ENCODE results near the gene RTN4R.
"Not testable (repeated sequence)": the region's sequence is repeated elsewhere in the genome, so short reads cannot be mapped to it uniquely, and the experiment has no call there.

RTN4R gene

DNA sequence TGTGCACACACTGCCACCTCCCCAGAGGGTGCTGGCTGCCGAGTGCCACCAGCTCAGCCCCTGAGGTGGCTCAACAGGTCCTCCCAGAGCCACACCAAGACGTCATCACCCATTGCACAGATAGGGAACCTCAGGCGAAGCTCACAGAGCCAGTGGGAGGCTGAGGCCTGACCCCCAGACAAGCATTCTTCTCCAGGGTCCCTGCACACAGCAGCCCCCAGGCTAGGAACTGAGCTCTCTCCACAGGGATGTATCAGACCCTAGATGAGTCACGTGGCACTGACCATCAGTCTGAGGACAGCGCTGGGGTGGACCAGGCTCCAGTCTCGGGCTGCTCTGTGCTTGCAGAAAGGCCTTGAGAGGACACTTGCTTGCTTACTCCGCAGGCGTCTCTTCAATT lies 1.6 kb upstream of the RTN4R start:
- DNase-seq: not testable (repeated sequence)

DNA sequence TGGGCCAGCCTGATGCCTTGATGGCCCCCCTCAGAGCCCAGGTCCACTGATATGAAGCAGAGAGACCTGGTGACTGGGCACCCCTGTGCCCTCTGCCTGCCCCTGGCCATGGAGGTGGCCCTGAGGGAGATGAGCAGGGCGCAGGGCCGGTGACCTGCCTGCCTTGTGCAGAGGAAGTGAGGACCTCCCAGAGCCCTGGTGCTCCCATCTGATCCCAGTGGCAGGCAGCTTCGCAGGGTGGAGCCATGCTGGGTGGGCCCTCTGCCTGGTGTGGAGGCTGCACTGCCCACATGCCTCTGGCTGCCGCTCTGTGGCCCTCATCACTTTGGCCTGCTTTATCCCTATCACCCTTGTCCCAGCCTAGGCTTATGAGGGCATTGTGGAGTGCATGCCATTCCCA lies 1.1 kb upstream of the RTN4R start:
- not testable (repeated sequence) for DNase-seq

DNA sequence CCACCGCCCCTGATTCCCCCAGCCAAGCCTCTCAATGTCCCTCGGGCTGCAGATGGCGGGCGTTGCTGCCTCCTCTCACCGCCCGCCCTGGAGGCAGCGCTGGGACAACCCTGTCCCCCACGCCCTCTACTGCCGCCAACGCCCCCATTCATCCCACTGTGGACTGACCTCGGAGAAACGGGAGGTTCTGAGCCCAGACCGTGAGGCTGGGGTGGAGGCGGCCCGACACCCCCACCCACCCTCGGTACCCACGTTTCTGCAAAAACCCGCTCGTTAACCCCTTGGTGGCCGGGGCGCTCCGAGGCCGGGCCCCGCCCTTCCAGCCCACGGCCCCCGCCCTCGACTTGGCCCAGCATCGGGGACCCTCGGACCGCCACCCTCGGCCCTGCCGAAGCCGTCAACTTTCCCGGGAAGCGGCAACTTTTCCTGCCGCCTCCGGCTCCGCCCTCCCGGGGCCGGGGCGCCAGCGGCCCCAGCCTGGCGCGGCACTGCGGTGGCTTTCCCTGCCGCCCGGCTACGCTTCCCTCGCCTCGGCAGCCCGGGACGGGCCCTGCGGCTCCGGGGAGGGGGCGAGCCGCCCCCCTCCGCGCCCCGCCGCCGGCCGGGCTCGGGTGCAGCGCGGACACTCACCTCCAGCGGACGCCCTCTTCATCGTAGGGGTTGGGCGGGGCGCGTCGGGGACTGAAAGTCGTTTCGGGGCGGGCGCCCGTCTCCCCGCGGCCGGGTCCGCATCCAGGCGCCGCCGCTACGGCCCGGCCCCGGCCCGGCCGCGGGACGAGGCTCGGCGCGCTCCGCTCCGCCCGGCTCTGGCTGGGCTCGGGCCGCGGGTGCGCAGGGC lies 458 bp downstream of the RTN4R start:
- DNase-seq: no peak

DNA sequence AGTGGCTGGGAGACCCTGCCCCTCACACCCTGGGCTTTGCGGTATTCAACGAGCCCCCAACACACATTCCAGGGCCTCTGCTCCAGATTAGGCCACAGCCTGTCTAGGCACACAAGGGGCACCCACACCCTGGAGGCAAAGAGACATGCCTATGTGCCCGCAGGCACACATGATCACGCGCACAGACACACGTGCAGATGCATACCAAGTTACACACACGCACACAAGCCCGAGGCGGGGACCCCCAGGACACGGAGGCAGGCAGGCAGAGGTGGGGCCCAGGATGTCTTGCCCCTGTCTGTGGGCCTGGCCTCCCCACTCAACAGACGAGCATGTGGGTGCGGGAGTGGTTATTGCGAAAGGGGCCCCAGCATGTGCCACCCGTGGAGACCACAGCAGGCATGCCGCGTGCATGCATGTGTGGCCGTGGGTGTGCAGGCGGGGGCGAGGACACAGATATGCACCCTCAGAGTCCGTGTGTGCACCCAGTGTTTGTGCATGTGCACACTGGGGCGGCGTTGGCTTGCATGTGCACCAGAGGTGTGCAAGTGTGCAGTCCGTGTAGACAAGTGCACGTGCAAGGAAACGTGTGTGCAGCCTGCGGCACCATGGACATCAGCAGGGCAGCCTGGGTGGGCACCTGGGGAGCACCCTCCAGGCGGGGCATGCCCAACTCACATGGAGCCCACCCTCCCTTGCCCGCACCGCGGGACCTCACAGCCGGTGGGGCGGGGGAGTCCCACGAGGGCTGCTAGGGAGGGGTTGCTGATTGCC lies 1.3 kb downstream of the RTN4R start:
- not testable (repeated sequence) for DNase-seq

- not testable (repeated sequence) for DNase-seq
Observed at GRCh38 chr22:20265772-20266666, 2.1 kb downstream of the RTN4R start.

- DNase-seq: no peak
Observed at GRCh38 chr22:20264614-20265452, 3.3 kb downstream of the RTN4R start.

GRCh38 chr22:20263404-20264281 lies 4.5 kb downstream of the RTN4R start:
- not testable (repeated sequence) for DNase-seq

GRCh38 chr22:20262582-20263147 lies 5.5 kb downstream of the RTN4R start:
- no peak for DNase-seq

DNA sequence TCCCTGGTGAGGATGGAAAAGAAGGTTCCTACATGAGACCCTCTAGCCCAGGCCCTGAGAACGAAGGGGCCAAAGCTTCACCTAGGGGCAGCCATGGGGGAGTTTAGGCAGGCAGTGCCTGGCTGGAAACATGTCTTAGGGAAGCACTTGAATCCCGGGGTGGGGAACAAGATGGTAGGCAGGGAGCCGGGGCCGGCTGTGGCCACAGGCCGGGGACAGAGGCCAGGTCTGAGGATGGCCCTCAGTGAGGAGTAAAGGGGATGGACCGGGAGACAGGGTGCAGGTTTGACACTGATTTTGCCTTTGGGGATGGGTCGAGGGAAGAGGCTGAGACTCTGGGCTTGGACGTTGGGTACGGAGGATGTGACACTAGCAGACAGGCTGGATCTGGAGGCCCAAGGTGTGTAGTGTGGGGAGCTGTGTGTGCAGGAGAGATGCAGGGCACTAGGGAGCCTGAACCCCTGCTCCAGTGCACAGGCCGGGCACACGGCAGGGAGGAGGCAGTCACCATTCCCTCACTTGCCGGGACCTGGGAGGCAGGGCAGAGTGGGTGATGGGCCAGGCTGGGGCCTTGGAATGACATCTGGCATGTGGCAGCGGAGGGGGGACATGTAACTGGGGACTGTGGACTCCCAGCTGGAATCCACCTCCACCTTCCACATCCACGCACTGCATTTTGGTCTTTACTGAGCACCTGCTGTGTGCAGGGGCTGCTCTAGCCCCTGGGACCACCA lies 6.1 kb downstream of the RTN4R start:
- no peak for DNase-seq

DNA sequence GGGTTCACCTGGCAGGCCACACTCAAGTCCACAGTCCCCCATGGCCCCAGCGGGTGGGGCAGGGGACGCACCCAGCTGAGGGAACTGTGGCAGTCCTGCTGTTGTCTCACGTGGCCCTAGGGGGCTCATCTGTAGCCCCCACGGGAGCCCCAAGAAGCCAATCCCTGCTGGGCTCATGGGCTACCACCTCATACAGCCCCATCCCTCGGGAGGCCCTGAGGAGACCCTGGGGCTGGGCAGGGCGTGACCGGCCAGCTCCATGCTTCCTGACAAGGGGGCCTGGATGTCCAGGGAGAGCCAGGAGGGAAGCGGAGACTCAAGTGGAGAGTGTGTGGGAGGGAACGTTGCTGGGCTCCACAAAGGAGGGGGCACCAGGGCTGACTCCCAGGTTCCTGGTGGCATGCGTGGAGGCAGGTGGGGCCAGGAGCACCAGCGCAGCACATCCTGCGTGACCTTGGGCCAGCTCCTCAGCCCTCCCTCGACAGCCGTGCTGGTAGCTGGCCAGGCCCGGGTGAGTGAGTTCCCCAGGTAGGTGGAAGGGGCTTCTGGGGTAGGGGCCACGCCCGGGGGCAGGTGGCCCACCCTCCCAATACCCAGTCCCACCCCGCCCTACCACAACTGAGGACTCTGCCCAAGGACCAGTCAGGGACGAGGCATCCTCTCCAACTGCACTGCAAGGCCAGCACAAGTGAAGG lies 7.9 kb downstream of the RTN4R start:
- DNase-seq: no peak

DNA sequence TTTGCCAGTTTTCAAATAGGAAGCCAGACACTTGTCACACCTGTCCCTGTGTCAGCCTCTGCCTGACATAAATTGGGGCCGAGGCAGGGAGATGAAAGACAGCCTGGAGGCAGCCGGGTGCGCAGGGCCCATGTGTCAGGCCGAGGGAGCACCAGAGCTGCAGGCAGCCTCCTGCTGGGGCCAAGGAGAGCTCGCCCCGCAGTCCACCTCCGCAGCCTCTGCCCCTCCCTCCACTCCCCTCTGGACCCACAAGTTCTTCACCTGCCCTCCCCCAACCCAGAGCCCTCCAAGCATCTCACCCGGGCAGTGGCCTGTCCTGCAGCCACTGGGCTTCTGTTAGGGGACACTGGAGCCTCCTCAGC lies 8.8 kb downstream of the RTN4R start:
- no peak for DNase-seq

GRCh38 chr22:20258584-20259326 lies 9.4 kb downstream of the RTN4R start:
- DNase-seq: no peak

DNA sequence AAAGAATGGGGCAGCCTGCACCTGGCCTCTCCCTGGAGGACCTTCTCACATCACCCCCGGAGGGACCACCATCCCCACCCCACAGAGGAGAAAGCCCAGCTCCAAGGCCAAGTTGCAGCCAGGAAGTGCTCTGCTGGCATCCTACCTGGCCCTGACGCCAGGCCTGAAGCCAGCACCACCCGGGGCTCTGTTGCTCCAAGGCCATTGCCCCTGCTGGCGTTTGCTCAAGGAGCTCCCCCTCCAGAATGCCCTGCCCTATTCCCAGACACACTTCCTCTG lies 10.2 kb downstream of the RTN4R start:
- DNase-seq: no peak

DNA sequence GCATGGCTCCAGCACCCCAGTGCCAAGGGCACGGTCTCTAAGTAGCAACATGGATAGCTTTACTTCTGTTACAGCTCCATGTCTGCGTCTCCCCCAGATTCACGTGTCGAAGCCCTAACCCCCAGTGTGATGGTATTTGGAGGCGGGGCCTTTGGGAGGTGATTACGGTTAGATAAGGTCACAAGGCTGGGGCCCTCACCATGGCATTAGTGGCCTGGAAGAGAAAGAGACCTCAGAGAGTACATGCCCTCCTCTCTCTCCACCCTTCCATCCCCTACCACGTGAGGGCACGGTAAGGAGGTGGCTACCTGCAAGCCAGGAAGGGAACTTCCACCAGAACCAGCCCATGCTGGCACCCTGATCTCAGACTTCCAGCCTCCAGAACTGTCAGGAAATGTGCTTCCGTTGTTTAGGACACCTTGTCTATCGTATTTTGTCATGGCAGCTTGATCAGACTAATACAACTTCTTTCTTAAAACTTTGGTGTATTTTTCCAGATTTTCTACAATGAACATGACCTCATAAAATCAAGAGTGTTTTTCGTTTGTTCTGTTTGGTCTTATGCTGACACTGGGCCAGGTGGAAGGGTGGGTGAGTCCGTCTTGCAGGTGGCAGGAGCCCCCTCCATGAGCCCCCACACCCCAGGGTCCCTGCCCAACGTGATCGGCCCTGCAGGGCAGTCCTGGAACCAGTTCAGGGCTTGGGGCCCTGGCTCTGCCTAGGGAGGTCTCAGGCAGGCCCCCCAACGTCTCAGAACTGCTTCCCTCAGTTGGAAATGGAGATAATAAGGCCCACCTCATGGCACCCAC lies 10.7 kb downstream of the RTN4R start:
- DNase-seq: no peak

DNA sequence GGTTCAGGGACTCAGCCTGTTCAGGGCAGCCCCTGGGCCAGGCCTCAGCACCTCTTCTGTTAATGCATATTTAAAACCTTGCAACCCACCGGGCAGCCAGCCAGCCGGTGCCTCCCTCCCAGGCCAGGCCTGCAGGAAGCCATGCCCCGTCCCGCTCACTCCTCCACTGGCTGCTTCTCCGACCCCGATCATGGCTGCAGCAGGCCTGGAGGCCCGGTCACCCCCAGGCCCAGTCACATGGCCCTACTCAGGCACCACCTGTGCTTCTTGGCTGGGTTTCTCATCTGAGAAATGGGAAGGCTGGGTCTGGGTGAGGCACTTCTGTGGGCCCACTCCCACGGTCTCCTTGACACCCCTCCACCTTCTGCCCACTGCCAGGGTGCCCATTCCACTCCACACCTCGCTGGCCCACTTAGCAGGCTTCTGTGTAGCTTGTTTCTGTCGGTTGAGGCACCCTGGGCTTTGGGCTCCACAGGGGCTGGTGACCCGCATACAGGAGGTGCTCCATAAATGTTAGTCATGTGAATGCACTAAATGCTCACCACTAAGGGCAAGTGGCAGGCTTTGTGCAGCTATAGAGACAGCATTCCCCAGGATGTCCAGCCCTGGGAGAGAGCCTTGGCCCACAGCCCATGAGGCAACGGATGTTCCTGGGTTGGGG lies 11.4 kb downstream of the RTN4R start:
- no peak for DNase-seq

DNA sequence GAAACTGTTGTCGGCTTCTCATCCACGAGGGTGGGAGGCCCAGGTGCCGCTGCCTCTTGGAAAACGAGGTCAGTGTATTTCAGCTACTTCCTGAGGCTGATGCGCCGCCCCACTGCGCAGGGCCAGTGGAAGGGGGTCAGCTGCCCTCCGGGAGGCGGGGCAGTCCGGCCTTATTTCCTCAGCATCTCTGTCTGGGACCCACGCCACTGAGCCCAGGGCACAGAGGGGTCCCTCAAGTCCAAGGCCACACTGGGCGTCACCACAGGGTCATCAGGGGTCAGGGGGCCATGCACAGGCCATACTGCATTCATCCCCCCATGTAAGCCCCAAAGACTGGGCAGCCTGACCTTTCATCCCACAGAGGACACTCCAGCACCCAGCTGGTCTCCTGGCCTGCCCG lies 12.1 kb downstream of the RTN4R start:
- DNase-seq: no peak
